Tibial artery (tissue), 4 donors: ENCODE data around the gene NELFE.
"Not testable (repeated sequence)": the region's sequence is repeated elsewhere in the genome, so short reads cannot be mapped to it uniquely, and the experiment has no call there.

Experiments used
- DNase-seq, 2 donors: peaks; one replicate each; pipeline ENCODE4 v3.0.0-alpha.2; 2019
- H3K27ac ChIP-seq, 2 donors: fragments of 200-600 bp; sonication (generic) in 1 of 2; 1 replicate in 1 of 2; 2 replicates in 1 of 2; pipeline ENCODE4 v1.5.1; 2018 to 2019; ENCODE audit warnings: mild to moderate bottlenecking in 1 of 2
- H3K27me3 ChIP-seq, 2 donors: fragments of 200-600 bp; sonication (generic) in 1 of 2; one replicate each; pipeline versions ENCODE4 v1.5.1 to v1.6.0; 2016 to 2019
- H3K36me3 ChIP-seq, 3 donors: fragments of 200-600 bp; sonication (generic) in 2 of 3; one replicate each; pipeline ENCODE4 v1.5.1; 2016 to 2019; ENCODE audit warnings: mild to moderate bottlenecking in 2 of 3
- H3K4me1 ChIP-seq, 4 donors: fragments of 200-600 bp; sonication (generic) in 2 of 4; 1 replicate in 3 of 4; 2 replicates in 1 of 4; pipeline ENCODE4 v1.5.1; 2016 to 2019
- H3K4me3 ChIP-seq, 2 donors: fragments of 200-600 bp; sonication (generic) in 1 of 2; 1 replicate in 1 of 2; 2 replicates in 1 of 2; pipeline ENCODE4 v1.5.1; 2018 to 2019; ENCODE audit warnings: mild to moderate bottlenecking in 2 of 2
- H3K9me3 ChIP-seq, 3 donors: fragments of 200-600 bp; sonication (generic) in 1 of 3; one replicate each; pipeline ENCODE4 v1.5.1; 2016 to 2019
- CTCF ChIP-seq, 2 experiments: fragments of 200-600 bp in 1 of 2; fragments of 450-650 bp in 1 of 2; IDR thresholded peaks; one replicate each; pipeline ENCODE4 v1.5.1; 2017 to 2019; ENCODE audit warnings: antibody characterized with exemption in 2 of 2, mild to moderate bottlenecking in 1 of 2, moderate library complexity in 1 of 2
- intact Hi-C: fragments of 100-400 bp; cut with DNase I; formaldehyde crosslinking; loops from one replicate; pipeline ENCODE4 v1.15.0; 2023; ENCODE audit warnings: low total_unique reads

The NELFE gene, protein sequence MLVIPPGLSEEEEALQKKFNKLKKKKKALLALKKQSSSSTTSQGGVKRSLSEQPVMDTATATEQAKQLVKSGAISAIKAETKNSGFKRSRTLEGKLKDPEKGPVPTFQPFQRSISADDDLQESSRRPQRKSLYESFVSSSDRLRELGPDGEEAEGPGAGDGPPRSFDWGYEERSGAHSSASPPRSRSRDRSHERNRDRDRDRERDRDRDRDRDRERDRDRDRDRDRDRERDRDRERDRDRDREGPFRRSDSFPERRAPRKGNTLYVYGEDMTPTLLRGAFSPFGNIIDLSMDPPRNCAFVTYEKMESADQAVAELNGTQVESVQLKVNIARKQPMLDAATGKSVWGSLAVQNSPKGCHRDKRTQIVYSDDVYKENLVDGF

GRCh38 chr6:31958741-31959739 lies at the start of gene NELFE, which contains the start of gene SKIC2:
Gene NELFE, minus strand, starts transcription at chr6:31958971. Its CDS starts 525 bp downstream, at chr6:31958446.
Gene SKIC2, plus strand, starts transcription at chr6:31959175. Its CDS starts 18 bp downstream, at chr6:31959193.
- Histone ChIP-seq H3K27me3 (no peaks in the 10 kb centered on the region), H3K27ac (peak within 1 kb of the TSS; percentile 88 to 94), H3K9me3 (no peaks in the 10 kb centered on the region), H3K36me3 (peaks cover 58 to 70% (median 66%) of the 10 kb centered on the region in 3 donors), H3K4me3 (peak within 1 kb of the TSS; percentile 77 to 87), H3K4me1 (peaks cover 0 to 27% (median 21%) of the 10 kb centered on the region in 4 donors)
- TF ChIP-seq CTCF (IDR thresholded peaks at IDR 0.05) = no peak
- intact Hi-C loops = no loop called here
- DNase-seq = peak; percentile 96 to 99

- H3K27me3 ChIP-seq, H3K9me3 ChIP-seq, DNase-seq, intact Hi-C loops, H3K4me1 ChIP-seq, H3K4me3 ChIP-seq, H3K36me3 ChIP-seq, H3K27ac ChIP-seq: not testable (repeated sequence)
These were observed 49.3 kb upstream of the NELFE start for GRCh38 chr6:32008037-32008436.

GRCh38 chr6:32007086-32007485 lies 48.3 kb upstream of the NELFE start:
- H3K27me3 ChIP-seq, H3K4me1 ChIP-seq, H3K36me3 ChIP-seq, H3K4me3 ChIP-seq, H3K9me3 ChIP-seq, H3K27ac ChIP-seq, intact Hi-C loops: not testable (repeated sequence)
- DNase-seq = peak in 1 of 2 donors; percentile 42

DNA sequence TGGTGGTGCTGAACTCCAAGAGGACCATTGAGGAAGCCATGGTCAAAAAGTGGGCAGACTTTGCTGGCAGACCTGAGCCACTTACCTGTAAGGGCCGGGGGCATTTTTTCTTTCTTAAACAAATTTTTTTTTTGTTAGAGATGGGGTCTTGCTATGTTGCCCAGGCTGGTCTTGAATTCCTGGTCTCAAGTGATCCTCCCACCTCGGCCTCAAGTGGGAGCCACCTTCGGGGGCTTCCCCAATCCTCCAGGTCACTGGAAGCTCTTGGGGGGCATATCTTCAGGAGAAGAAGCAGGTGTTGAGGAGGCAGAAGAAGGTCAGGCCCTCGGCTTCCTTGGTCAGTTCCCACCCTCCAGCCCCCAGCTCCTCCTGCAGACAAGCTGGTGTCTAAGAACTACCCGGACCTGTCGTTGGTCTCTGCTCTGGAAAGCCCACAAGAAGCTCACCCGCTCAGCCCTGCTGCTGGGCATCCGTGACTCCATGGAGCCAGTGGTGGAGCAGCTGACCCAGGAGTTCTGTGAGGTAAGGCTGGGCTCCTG lies 47.3 kb upstream of the NELFE start:
- H3K27ac ChIP-seq, H3K27me3 ChIP-seq, H3K4me1 ChIP-seq, H3K36me3 ChIP-seq, H3K9me3 ChIP-seq, intact Hi-C loops, H3K4me3 ChIP-seq: not testable (repeated sequence)
- DNase-seq = peak in 1 of 2 donors; percentile 31

DNA sequence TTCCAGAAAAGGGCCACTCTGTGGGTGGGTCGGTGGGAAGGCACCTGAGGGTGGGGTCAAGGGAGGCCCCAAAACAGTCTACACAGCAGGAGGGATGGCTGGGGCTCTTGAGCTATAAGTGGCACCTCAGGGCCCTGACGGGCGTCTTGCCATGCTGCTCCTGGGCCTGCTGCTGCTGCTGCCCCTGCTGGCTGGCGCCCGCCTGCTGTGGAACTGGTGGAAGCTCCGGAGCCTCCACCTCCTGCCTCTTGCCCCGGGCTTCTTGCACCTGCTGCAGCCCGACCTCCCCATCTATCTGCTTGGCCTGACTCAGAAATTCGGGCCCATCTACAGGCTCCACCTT lies 46.7 kb upstream of the NELFE start:
- peak in 1 of 2 donors; percentile 46 for DNase-seq
- H3K27me3 ChIP-seq, H3K4me1 ChIP-seq, H3K4me3 ChIP-seq, intact Hi-C loops, H3K36me3 ChIP-seq, H3K27ac ChIP-seq, H3K9me3 ChIP-seq: not testable (repeated sequence)

DNA sequence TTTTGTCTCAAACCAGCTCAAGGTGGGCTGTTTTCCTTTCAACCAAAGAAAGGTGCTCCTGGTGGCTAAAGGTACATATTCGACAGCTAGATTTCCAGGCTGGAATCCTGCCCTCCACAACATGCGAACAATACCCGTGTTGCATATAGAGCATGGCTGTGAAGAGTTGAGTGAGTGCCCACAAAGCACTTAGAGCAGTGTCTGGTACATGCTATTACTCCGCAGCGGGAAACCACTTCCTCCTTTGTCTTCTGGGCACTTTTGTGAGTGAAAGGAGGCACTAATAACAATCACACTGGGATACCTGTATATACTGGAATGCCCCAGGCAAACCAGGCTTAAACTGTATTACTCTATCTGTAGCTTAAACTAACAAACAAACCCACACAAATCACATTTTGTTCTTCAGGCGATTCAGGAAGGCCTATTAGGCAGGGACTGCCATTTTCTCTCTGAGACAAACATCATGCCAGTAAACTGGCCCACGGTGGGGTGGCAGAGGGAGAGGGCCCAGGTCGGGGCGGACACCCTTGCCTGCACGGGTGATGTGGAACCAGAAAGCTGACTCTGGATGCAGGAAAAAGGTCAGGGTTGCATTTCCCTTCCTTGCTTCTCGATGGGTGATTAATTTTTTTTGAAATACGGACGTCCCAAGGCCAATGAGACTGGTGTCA lies 46.2 kb upstream of the NELFE start:
- DNase-seq, H3K27ac ChIP-seq, H3K36me3 ChIP-seq, H3K9me3 ChIP-seq, H3K4me3 ChIP-seq, H3K27me3 ChIP-seq, H3K4me1 ChIP-seq, intact Hi-C loops: not testable (repeated sequence)

DNA sequence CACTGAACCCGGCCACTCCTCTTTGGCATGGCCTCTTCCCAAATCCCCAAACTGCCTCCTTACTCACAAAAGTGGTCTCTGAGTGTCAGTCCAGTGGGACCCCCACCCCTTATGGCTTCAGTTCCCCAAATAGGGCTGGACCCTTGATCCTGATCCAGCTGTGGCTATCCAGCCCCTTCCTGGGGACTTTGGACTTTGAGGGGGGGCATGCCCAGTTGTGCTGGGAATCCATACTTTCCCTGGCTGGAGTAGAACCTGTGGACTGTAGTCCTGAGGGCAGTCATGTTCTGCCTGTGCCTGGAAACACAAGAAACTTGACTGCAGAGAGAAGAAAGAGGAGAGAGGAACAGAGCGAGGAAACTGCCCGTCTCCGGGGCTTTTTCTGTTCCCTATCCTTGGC lies 45.6 kb upstream of the NELFE start:
- H3K27me3 ChIP-seq, intact Hi-C loops, H3K36me3 ChIP-seq, H3K9me3 ChIP-seq, H3K4me3 ChIP-seq, H3K27ac ChIP-seq, H3K4me1 ChIP-seq: not testable (repeated sequence)
- peak in 1 of 2 donors; percentile 33 for DNase-seq

DNA sequence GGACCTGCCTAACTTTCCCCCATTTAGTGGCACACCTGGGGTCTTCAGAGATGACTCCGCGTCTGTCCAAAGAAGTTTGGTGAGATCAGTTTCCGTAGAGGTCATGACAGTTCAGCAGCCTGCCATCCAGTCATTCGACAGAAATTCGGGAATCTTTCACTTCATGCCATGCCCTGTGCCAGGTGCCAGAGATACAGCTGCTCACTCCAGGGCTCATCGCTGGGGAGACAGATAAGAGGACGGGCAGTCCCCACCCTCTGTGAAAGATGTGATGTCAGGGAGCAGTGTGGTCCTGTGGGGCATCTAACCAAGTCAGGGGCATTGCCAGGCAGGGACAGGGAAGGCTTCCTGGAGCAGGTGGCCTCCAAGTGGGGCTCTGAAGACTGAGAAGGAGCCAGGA lies 44.5 kb upstream of the NELFE start:
- DNase-seq, intact Hi-C loops, H3K9me3 ChIP-seq, H3K27me3 ChIP-seq, H3K4me1 ChIP-seq, H3K36me3 ChIP-seq, H3K4me3 ChIP-seq, H3K27ac ChIP-seq: not testable (repeated sequence)

GRCh38 chr6:32002546-32003268 lies 43.9 kb upstream of the NELFE start:
- H3K4me3 ChIP-seq, intact Hi-C loops, DNase-seq: not testable (repeated sequence)

GRCh38 chr6:31996385-31996784 lies 37.6 kb upstream of the NELFE start:
- H3K27me3 ChIP-seq, DNase-seq, H3K9me3 ChIP-seq, H3K4me3 ChIP-seq, H3K4me1 ChIP-seq, intact Hi-C loops, H3K27ac ChIP-seq, H3K36me3 ChIP-seq: not testable (repeated sequence)

More at GRCh38 chr6:32002546-32003268, 43.9 kb upstream of the NELFE start:
- H3K27me3 ChIP-seq, H3K4me1 ChIP-seq, H3K27ac ChIP-seq, H3K9me3 ChIP-seq, H3K36me3 ChIP-seq: not testable (repeated sequence)

DNA sequence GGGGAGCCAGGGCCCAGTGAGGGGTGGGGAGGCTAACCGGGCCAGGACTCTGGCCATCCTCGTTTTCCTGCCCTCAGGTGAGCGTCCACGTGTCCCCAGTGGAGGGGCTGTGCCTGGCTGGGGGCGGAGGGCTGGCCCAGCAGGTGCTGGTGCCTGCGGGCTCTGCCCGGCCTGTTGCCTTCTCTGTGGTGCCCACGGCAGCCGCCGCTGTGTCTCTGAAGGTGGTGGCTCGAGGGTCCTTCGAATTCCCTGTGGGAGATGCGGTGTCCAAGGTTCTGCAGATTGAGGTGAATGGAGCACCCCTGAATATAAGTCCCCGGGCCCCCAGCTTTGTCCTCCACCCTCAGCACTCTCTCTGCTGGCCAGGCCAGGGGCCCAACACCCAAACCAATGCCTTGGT lies 35.6 kb upstream of the NELFE start:
- intact Hi-C loops, H3K4me1 ChIP-seq, H3K4me3 ChIP-seq, H3K9me3 ChIP-seq, H3K27me3 ChIP-seq, H3K36me3 ChIP-seq, H3K27ac ChIP-seq, DNase-seq: not testable (repeated sequence)

GRCh38 chr6:31989363-31989762 lies 30.6 kb upstream of the NELFE start:
- H3K27me3 ChIP-seq, H3K4me3 ChIP-seq, H3K36me3 ChIP-seq, H3K9me3 ChIP-seq, H3K27ac ChIP-seq, intact Hi-C loops, DNase-seq, H3K4me1 ChIP-seq: not testable (repeated sequence)
